GM21515 (cell line): ENCODE data around the gene PRXL2C.

Experiments used
- ATAC-seq: cut with Tn5 transposase; IDR thresholded peaks from one replicate; pipeline ENCODE4 v1.9.1; 2021; ENCODE audit not compliant: unreplicated experiment

The PRXL2C gene

GRCh38 chr9:96612966-96613589 is 42.0 kb downstream of the PRXL2C start:
- ATAC-seq, result no peak

GRCh38 chr9:96612105-96612965 is 42.8 kb downstream of the PRXL2C start:
- no peak for ATAC-seq

- no peak for ATAC-seq
Observed at GRCh38 chr9:96611302-96611701, 43.8 kb downstream of the PRXL2C start.

GRCh38 chr9:96609732-96610131 is 45.4 kb downstream of the PRXL2C start:
- no peak for ATAC-seq

GRCh38 chr9:96607971-96608370 is 47.1 kb downstream of the PRXL2C start:
- ATAC-seq, result no peak

GRCh38 chr9:96605328-96605727 is 49.8 kb downstream of the PRXL2C start:
- ATAC-seq, result no peak

GRCh38 chr9:96604004-96604319 is 51.2 kb downstream of the PRXL2C start:
- no peak for ATAC-seq

GRCh38 chr9:96603305-96604003 is 51.7 kb downstream of the PRXL2C start:
- no peak for ATAC-seq

- ATAC-seq, result no peak
Observed at GRCh38 chr9:96599298-96599697, 55.8 kb downstream of the PRXL2C start.

- ATAC-seq, result no peak
Observed at GRCh38 chr9:96596601-96597111, 58.5 kb downstream of the PRXL2C start.
